ENCODE measurements around the gene ILRUN.
"Not testable (repeated sequence)": the region's sequence is repeated elsewhere in the genome, so short reads cannot be mapped to it uniquely, and the experiment has no call there.

The ILRUN gene

DNA sequence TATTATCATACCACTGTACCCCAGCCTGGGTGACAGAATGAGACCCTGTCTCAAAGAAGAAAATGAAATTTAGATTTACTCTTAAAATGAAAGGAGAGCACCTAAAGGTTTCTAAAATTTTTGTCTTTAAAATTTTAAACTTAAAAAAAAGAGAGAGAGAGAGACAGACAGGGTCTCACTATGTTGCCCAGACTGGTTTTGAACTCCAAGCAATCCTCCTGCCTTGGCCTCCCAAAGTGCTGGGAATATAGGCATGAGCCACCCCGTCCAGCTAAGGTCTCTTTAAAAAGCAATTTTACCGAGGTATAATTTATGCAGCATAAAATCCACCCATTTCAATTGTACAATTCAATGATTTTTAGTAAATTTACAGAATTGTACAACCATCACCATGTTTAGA lies 33.2 kb downstream of the ILRUN start:
- no peak for DNase-seq

- DNase-seq: no peak
Measured at GRCh38 chr6:34661357-34661756, 35.2 kb downstream of the ILRUN start.

GRCh38 chr6:34658605-34659265 lies 37.8 kb downstream of the ILRUN start:
- DNase-seq: no peak

GRCh38 chr6:34657979-34658480 lies 38.5 kb downstream of the ILRUN start:
- not testable (repeated sequence) for DNase-seq

GRCh38 chr6:34657307-34657978 lies 39.1 kb downstream of the ILRUN start:
- DNase-seq: no peak

- no peak for DNase-seq
Measured at GRCh38 chr6:34657037-34657306, 39.6 kb downstream of the ILRUN start.

DNA sequence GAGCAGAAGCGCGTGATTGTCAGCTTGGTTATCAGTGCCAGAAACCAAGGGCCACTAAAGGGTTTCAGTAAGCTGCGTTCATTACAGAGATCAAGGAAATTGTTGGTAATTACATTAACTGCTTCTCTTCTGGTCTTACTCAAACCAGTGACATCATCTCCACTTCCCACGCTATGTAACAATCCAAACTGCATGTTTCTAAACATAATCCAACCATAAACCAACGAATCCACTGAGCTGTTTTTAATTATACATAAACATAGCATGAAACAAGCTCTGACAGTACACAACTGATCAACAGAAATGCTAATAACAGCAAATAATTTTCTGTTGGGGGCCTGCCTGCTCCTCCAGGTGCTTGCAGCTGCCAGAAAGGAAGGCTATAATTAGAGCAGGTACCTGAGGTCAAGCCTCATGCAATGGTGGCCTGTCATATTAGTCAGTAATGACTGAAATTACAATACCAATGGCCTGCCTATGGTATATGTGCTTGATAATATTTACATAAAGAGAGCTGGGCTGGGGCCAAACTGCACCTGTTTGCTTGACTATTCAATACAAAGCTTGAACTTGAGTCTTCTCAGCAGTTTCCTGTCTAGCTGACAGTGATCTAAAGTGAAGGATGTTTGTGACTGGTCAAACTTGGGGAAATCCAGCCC lies 40.1 kb downstream of the ILRUN start:
- DNase-seq: peak; percentile 44

- DNase-seq: not testable (repeated sequence)
Measured at GRCh38 chr6:34655876-34656377, 40.6 kb downstream of the ILRUN start.

GRCh38 chr6:34654061-34654710 lies 42.4 kb downstream of the ILRUN start:
- no peak for DNase-seq

DNA sequence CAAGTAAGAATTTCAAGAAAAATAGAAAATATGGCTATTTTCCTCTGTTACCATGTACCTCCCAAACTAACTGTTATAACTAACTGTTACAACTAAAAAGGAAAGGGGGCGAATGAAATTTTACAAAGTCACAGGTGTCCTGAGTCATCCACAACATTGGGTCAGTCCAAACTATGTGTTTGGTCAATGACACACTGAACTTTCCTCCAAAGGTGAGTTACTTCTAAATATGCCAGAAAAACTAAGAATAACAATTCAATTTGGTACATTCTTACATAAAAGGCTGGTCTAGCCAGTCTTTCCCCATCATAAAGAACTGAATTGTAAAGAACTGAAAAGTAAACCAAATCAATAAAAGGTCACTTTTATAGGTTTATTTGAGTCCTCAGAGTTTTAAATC lies 44.3 kb downstream of the ILRUN start:
- no peak for DNase-seq

GRCh38 chr6:34650823-34651222 lies 45.7 kb downstream of the ILRUN start:
- no peak for DNase-seq

DNA sequence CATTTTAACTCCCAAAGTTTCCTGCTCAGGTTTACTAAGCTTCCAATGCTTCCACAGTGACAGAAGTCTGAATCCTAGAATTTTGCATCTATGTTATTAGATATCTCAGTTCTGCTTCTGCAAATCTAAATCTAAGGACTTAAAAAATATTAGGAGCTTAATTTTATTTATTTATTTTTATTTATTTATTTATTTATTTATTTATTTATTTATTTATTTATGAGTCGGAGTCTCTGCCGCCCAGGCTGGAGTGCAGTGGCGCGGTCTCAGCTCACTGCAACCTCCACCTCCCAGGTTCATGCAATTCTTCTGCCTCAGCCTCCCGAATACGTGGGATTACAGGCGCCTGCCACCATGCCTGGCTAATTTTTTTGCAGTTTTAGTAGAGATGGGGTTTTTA lies 46.3 kb downstream of the ILRUN start:
- not testable (repeated sequence) for DNase-seq

GRCh38 chr6:34648806-34649205 lies 47.8 kb downstream of the ILRUN start:
- no peak for DNase-seq
